GM12872 (cell line): ENCODE measurements around the gene BET1L.

Source experiments
- TF ChIP-seq, protein P1 (sequence below): IDR thresholded peaks from 3 replicates; pipeline ENCODE4 v1.5.1; 2011; ENCODE audit warnings: low read depth, mild to moderate bottlenecking, low read length, moderate library complexity; ENCODE audit not compliant: insufficient read depth

The BET1L gene

DNA sequence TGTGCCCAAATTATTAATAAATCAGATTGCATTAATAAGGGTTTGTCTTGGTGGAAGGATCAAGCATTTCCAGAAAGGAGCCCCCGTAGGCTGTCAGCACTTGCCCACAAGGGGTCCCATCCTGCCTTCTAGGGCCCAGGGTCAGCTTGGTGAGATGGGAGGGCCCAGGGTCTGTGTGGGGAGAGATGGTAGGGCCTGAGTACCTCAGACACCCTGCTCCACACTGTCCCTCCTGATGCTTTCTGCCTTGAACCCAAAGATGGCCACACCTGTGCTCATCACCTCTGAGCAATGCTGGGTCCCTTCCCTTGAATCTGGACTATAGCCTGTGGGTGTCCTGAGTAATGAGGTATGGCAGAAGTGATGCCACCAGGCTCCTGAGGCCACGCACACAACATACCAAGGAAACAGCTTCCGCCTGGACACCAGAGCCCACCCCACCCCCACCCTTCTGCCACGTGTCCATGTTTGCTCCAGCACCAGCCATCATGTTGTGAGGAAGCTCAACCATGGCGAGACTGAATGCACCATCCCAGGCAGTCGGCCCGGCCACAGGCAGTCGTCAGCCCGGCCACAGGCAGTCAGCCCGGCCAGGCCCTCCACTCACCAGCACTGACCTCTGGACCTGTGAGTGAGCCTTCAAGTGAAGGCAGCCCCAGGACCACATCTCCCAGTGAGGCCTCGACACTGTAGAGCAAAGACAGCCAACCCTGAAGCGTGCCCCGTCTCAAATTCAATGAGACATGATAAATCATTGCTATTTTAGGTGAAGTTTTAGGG, 6.8 kb downstream of the BET1L start:
- TF ChIP-seq, protein P1, sequence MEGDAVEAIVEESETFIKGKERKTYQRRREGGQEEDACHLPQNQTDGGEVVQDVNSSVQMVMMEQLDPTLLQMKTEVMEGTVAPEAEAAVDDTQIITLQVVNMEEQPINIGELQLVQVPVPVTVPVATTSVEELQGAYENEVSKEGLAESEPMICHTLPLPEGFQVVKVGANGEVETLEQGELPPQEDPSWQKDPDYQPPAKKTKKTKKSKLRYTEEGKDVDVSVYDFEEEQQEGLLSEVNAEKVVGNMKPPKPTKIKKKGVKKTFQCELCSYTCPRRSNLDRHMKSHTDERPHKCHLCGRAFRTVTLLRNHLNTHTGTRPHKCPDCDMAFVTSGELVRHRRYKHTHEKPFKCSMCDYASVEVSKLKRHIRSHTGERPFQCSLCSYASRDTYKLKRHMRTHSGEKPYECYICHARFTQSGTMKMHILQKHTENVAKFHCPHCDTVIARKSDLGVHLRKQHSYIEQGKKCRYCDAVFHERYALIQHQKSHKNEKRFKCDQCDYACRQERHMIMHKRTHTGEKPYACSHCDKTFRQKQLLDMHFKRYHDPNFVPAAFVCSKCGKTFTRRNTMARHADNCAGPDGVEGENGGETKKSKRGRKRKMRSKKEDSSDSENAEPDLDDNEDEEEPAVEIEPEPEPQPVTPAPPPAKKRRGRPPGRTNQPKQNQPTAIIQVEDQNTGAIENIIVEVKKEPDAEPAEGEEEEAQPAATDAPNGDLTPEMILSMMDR = no peak

DNA sequence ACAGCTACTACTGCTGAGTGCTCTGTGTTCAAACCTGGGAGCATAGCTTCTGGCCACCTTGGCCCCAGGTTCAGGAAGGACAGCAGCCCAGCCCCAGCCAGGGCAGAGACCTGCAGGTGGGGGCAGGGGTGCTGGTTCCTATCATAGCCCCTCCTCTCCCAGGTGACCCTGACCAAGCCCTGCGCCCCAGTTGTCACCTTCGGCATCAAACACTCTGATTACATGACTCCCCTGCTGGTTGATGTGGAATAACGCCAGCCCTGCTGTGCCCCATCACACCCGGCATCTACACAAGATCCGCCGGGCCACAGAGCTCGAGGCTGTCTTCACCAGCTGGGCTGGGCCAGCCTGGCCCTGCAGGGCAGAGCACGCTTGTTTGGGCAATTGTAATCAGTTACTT, 7.4 kb downstream of the BET1L start:
- TF ChIP-seq, protein P1 = no peak

DNA sequence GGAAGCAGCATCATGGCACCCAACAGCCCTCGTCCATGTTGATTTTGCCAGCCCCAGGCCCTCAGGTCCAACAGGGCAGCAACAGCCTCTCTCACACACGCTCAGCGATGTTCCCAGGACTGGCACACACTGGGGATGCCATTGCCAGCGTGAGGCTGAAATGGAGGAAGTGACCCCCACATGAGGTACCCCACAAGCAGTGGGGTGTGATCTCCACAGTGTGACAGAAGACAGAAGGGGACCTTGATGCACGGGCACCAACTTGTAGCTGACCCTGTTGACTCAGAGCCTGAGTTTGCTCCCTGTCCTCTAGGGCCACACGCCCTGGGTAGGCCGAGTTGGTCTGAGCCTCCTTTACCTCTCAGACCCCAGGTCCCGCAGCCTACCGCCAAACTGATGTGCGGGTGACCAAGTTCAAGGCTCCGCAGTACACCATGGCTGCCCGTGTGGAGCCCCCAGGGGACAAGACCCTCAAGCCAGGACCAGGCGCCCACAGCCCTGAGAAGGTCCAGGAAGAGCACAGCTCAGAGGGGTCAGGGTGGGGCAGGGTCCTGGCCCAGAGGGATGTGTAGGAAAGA, 8.1 kb downstream of the BET1L start:
- TF ChIP-seq, protein P1 = no peak

DNA sequence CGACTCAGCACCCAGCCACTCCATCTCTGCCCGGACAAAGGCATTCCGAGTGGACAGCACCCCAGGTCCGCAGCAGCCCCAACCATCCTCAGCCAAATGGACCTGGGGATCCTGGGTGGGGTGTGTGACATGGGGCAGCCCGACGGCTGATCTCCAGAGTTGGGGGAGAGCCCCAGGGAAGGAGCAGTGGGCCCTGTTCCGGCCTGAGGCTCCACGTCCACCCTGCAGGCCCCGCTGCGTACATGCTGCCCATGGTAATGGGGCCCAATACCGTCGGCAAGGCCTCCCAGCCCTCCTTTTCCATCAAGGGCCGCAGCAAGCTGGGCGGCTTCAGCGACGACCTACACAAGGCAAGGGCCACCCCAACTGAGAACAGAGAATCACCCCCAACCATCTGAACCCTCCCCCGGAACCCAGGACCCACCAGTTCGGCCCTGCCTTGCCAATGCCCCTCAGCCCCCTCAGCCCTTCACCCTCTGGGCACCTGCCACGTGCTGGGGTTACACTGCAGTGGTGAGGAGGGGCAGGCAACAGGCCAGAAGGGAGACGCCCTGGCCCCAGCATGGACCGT, 8.9 kb downstream of the BET1L start:
- TF ChIP-seq, protein P1 = no peak

DNA sequence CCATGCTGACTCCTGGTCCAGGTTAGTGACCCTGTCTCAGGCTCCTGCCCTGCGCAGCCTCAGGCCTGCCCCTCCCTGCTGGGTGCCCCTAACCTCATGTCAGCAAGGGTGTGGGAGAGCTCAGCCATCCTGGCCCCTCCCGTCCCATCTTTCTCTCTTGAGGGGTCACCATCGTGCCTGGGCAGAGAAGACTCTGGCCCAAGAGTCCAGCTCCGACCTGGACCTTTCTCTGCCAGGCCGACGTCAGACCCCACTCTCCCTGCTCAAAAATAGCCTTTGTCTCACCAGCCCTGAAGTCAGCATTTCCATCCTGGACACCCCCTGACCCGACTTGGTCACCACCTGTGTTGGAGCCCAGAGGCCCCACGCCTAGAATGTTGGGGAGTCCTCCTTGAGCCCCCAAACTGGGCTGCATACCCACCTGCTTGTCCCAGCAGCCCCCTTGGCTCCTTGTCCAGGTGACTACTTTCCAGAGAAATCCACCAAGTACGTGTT, 9.4 kb downstream of the BET1L start:
- TF ChIP-seq, protein P1 = no peak

DNA sequence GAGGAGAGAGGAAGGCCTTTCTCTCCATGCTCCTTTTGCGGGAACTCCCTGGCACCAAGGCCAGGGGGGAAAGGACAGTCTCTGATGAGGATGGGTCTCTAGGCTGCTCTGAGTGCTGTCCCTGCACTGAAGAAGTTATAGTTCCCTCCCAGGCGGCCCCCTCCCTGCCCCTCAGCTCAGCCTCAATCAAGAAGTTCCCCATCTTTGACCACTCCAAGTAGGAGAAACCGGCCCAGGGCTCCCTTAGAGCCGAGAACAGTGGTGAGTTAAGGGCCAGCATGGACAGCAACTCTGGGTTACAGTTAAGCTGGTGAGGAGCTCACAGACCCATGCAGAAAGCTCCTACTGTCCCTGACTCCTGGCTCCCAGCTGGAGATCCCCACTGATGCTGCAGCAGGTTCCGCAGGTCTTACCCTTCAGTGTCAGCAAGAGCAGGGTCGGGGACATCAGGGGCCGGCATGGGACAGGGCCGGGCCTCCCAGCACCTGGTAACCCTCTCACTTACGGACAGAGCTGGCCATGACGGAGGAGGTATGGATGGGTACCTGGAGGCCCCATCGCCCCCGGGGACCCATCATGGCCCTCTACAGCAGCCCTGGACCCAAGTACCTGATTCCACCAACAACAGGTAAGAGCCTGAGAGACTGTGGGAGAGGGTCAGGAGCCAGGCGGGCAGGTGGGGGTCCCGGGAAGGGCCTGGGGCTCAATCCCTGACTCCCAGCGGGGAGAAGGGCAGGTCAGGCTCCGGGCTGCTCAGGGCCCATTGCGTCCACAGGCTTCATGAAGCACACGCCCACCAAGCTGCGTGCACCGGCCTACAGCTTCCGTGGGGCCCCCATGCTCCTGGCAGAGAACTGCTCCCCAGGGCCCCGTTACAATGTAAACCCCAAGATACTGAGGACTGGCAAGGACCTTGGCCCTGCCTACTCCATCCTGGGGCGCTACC, 10.1 kb downstream of the BET1L start:
- TF ChIP-seq, protein P1 = no peak
